NCI-H2171 (cell line): ENCODE measurements around the gene IPCEF1.

Source experiments
- DNase-seq: peaks from one replicate; lab custom pipeline; 2025; lab: John Stamatoyannopoulos, UW

Gene IPCEF1

DNA sequence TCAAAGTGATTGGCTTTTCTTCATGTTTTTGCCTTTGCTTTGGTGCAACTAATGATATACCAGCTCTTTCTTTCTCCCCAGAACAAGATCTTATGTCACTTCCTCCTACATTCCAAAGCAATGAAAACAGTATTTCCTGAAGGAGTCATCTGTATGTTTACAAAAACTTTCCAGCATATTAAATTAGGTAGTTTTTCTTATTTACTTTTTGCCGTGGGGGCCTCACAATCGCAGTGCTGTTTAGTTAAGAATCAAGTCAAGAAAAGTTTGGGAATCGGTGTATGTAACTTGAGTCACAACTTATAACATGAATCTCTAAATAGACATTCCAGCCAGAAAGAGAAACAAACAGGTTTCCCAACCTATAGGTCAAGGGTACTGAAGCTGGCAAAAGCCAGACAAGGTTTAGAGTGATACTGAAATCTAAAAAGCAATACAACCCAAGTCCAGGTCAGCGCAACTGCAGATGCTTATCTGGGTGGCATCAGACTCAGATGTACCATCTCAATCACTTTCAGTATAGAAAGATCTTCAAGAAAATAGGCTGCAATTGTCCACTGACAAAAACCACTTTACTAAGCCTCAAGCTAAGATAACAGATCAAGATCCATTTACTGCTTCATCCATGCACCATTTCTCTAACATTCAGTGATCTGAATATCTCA is 63.6 kb downstream of the IPCEF1 start:
- DNase-seq, result no peak

DNA sequence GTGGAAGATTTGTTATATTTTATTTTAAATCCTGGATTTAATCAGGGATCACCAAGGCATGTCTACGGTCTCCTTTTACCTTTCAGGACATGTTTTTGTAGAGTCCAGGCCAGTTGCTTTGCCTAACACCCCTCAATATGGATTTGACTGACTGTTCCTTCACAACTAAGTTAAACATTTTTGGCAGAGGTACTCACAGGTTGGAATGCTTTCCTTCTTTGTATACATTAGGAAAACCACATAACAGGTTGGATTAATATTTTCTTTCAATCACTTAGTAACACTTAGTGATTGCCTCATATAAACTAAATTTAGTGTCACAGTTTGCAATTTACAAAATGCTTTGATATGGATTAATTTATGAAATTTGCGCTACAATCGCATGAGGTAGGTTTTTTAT is 64.5 kb downstream of the IPCEF1 start:
- DNase-seq, result no peak

DNA sequence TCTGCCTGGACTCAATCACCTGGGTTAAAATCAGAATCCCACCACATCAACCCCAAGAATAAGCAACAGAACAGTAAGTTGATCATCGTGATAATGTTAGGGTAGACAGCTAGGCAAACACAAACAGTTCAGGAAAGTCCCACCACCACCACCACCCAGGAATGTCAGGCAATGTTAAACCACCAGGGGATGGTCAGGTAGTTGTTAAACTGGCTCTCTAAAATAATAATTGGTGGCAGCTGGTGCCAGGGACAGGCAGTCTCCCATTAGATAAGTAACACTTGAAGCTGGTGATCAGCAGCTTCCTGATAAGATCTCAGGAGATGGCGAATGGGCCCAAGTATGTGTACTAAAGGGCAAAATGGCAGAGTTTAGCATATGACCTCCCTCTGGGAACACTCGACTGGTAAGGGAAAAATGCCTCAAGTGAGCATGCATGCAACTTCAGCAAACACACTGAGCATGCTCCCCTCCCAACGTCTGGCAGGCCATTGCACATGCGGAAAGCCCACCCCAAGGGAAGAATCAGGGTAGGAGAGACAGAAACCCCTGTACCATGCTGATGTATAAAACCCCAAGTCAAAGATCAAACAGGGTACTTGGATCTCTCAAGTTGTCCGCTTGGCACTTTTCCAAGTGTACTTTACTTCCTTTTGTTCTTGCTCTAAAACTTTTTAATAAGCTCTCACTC is 66.6 kb downstream of the IPCEF1 start:
- DNase-seq, result no peak

DNA sequence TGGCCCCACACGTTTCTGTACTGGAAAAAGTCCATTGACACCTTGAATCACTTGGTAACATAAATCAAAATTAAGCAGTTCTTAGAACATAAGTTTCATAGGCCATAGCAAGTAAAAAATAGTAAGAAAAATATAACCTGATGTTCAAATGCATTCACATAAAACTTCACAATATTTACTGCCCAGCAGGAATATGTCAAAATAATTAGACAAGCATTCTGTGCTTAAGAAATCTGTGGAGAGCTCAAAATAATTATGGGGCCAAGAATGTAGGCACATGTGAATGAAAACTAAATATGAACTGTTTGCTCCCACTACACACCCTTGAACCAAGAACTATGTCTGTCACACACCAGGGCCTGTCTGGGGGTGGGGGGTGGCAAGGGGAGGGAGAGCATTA is 70.8 kb downstream of the IPCEF1 start:
- DNase-seq, result no peak

DNA sequence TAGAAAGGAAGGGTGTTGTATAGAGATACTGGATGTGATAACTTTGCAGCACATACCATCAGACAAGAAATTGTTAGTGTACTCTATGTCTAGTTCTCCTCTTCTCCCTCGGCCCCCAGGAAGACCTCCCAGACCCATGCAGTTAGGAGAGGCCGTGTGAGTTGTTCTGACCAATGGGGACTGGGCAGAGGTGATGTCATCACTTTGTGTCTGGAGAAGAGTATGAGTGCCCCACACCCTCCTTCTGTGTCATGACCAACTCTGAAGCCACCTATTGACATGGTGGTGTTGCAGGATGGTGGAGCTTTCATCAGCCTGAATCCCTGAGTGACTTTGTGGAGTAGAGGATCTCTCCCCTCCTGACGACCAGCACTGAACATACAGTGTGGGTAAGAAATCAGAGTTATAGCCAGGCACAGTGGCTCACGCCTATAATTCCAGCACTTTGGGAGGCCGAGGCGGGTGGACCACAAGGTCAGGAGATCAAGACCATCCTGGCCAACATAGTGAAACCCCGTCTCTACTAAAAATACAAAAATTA is 72.2 kb downstream of the IPCEF1 start:
- no peak for DNase-seq

DNA sequence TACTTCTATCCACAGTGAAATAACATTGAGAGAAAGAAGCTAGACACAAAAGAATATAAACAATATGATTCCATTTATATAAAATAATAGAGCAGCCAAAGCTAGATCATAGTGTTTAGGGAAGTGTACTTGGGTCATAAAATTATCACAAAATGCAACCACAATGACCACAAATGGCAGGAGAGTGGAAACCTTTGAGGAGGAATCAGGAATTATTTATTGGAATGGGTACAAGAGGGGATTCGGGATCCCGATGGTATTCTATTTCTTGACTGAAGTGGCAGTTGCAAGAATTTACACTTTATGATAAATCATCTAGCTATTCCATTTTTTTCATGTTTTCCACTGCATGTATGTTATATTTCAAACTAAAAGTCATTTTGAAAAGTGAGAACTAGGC is 76.1 kb downstream of the IPCEF1 start:
- DNase-seq, result no peak

DNA sequence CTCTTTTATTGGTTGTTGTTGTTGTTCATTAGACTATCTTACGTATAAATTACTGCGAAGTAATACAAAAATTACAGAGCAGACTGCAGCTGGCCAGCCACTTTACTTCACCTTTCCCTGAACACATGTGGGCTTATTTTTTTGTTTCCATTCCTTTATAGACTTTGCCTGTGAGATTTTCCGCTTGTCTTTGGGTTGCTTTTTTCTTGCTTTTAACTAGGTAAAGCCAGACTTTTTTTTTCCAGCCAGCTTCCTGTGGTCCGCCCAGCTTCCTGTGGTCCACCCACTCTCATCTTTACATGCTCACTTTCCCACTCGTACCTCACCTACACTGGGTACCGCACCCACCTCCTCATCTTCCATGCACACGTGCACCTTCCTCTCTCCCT is 79.0 kb downstream of the IPCEF1 start:
- DNase-seq, result no peak

DNA sequence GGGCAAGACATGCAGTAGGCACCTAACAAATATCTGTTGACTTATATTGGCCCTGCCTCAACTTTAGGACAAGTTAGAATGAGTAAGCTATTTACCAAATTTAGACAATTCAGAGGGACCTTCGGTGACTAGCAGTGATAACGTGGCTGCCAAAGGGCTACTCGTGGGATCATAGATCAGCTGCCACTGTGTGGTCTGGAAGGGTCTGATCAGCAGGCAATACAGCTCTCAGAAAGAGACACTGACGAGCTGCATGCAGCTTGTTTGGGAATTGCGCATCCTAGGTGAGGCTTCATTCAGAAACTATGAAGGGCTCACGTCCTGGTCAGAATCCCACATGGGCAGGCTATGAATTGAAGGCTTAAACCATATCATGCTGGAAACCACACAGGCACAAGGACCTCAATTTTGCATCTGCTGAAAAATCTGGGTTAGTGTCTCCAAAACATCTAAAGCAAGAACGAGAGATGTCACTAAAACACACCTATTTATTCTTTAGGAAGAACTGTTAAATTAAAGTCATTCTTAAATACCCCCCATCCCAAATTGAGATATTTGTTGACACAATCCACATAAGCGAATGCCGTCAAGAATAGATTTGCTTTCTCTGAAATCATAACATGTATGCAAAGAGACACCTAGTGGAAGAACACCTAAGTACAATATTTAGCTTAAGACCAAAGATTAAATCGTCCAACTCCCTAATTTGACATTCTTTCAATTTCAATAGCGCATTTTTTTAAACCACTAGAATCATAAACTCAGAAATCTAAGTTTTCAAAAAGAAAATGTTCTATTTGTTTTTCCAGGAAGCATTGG is 79.6 kb downstream of the IPCEF1 start:
- DNase-seq, result no peak

DNA sequence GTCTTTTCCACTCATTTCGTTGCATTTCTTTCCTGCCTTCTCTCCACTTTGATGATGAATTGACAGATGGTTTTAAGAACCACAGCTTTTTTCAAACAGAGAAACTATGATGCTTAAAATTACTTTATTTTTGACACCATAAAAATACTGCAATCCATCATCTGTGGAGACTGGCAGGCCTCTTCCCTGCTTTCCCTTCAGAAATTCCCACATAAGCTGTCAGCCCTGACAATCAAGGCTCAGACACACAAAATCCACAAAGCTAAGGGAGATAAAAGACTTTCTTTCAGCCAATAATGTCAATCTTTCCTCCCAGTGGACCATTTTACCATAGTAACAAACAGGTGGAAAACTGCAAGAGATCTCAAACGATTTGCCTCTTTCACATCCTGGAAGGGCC is 82.4 kb downstream of the IPCEF1 start:
- no peak for DNase-seq

DNA sequence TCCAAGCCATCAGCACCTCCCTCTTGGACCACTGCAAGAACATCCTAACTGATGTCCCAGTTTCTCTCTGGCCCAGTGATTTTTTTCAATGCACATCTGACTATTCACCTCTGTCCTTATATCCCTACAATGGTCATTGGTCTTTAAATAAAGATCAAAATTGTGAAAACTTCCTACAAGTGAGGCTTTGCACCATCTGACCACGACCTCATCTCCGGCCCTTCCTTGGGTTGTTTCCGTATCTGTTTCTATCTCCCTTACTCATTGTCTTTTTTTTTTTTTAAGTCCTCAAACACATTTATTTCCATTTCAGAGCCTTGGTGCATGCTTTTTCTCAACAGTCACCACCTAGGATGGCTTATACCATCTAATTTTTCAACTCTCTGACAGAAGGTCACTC is 88.1 kb downstream of the IPCEF1 start:
- no peak for DNase-seq

DNA sequence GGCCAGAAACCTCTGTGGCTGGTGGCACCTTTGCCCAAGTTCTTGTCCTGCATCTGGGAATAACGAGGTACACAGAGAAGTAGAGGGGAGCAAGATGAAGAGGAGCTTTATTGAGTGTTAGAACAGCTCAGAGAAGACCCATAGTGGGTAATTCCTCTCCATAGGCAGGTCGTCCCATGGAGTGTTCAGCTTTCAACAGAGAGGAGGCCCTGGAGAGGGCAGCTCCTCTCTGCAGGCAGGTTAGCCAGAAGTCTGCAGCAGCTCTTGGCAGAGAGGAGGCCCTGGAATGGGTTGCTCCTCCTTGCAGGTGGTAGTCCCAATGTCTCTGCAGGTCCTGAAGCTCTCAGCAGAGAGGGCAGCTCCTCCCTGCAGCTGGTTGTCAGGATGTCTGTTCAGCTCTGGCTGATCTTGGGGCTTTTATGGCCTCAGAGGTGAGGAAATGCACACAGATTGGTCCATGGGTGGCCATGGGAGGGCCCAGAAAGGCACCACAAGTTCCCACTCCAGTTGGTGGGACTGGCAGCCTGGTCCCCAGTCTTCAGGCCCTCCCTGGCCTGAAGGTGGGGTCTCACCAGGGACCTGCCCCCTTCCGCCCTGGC is 89.0 kb downstream of the IPCEF1 start:
- no peak for DNase-seq

DNA sequence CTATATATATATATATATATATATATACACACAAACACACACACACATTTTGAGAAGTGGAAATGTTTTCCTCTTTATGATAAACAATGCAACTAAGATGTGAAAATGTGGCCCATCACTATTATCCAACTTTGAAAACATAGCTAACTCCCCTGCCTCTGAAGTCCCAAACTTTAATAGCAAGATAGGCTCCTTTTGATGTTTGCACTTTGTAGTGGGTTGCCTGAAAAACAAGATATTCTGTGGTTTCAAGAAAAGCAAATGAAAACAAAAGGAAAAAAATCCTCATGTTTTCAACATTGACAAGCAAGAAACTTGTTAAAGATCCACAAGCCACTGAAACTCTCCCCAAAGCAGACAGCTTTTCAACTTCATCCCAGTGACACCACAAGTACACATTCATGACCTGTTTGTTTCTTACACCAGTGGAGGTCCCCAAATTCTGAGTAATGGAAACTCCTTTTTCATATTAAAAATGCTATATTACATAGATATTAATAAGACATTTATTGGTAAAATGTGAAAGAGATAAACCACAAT is 90.0 kb downstream of the IPCEF1 start:
- DNase-seq, result no peak

DNA sequence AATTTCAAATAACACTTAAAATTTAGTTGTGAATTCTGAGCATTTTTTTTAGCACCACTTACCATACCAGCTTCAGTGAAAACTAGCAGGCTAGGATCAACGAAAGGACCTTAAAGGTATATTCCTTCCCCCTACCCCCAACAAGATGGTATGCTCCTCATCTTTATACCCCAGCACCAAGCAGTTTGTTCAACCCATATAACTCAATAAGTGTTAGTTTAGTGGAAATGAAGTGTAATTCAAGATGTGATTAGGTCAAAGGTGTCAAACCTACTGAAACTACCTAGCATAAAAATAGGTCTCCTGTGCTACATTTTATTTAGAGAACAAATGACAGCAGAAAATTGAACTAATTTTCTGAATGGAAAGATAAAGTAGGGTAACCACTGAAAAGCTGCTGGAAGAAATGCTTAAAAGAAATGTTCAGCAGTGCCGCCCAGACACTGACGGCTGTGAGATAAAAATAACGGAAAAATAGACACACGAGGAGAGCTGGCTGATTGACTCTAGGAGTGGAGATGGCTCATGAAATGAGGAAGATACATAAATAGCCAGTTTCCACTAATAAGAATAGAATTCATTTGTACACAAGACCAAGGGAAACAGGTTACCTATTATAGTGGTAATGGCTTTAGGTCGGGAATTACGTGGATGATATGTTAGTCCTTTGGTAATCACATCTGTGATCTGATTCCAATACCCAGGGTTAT is 94.8 kb downstream of the IPCEF1 start:
- no peak for DNase-seq

DNA sequence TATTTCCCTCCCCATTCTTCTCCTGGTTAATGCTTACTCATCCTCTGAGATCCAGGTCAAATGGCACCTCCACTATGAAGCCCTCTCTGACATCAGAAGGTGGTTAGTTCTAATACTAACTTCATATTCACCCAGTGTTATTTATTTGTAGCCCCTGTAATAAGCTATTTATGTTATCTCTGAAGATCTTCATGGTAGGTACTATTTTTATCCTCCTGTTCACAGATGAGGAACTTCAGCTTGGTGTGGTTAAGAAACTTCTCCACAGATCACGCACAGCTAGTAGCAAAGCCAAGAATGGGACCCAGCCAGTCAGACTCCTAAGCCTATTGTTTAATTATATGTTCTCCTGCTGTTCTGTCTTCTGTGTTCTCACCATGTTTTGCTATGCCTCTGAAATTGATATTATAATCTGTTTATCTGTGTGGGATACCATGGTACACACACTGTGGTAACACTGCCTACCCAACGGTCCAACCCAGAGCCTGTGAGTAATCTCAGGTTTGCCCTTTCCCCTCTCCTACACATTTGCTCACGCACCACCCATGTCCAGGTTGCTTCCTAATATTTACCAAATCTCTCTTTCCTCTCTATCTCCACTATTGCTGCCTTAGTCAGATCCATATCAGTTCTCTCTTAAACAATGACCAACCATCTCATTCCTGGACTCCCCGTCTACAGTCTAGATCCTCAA is 98.4 kb downstream of the IPCEF1 start:
- DNase-seq, result no peak

DNA sequence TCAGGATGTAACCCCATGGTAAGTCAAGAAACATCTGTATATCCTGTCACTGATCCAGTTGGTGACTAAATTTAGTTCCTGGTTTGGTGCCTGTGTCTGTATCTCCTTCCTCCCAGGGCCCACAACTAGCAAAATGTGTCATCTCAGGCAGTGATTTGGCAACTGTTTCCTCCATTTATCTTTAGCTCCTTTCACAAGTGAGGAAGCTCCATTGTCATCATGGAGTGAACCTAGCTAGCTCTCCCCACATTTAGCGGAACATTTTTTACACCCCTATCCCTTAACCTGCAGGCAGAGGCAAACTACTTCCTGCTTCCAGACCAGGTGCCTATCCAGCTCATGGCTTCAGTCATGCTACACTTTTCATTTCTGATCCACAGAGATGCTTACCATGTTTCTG is 99.5 kb downstream of the IPCEF1 start:
- no peak for DNase-seq

DNA sequence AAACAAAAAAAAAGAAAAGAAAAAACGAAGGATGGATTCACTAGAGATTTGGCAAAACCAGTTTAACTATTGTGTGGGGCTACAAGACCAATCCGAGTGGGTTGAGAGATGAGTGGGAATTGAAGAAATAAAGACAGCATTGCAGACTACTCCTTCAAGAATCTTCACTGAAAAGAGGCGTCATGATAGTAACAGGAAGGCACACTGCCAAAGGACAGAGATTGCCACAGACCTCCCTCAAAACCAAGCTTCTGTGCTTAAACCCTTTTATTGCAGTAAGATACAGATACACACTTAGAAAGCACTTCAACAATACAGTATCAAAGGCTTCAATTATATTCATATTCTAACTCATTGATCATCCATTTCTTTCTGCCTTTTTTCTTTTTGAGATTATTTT is 103.9 kb downstream of the IPCEF1 start:
- no peak for DNase-seq

DNA sequence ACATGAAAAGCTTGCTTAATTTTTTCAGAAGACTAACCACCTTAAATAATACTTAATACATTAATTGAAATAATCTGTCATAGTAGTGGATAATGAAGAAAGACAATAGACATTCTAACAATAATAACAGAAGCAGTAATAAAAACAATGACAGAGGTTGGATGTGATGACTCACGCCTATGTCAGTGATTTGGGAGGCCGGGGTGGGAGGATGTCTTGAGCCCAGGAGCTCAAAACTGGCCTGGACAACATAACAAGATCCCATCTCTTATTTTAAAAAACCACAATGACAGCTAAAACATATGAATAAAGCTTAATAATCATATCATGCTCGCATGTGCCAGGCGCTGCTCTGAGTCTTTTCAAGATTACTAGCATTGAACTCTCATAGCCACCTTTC is 105.5 kb downstream of the IPCEF1 start:
- DNase-seq, result no peak

DNA sequence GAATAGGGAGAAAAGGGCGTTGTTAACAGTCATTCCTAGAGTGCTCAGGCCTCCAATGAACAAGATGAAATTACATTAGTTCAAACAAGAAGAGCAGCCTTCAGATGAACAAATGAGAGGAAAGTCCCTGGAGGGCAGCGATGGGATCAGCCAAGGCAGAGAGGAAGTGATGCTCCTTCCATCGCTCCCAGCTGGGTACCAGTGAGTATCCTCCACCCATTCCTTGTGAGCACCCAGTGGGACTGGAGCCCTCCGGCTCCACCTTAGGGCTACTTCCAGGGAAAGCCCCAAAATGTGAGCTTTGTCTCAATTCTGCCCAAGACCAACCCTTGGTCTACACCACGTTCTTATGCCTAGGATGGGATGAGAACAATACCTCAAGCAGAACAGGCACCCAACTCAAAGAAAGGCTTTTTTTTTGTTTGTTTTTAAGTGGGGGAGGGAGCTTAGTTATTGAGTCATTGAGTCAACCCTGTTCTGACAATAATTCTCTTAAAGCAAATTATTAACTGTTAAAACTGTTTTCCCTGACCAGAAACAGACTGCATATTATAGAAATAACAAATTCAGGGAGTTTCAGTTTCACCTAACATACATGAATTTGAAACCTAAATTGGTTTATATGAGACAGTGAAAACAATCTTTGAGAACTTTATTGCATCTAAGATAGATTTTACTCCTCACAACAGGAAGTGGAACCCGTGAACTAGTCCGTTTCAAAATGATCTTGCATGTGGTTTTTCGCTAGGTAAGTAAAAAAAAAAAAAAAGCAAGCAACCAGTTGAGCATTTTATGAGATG is 106.9 kb downstream of the IPCEF1 start:
- DNase-seq, result no peak

DNA sequence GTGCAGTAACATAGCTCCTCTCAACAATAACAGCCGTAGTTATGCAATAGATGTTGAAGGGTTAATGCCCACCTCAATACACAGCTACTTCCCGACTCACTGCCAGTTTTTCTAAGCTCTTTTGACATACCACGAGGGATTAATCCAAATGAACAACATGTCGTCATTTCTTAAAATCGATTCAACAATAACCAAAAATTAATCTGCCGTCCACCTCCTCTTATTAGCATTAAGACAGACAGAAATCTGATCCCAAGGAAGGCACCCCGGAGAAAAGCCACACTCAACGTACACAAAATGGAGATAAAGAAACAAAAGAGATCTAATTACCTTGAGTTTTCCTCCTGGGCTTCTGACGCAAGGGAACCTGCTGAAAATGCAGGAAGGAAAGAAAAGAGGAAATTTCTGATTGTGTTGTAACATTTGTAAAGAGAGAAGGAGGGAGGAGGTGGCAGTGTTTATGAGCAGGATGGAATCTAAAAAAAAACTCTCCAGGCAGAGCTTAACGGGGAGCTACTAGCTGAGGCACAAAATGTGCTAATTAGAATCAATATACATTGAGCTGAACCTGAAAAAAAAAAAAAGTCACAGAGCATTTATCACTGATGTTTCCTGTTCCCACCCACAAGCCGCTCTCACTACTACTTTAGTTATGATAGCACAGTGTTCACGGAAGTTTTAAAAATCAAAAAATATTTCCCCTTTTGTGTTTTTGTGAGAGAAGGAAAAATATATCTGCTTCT is 109.3 kb downstream of the IPCEF1 start:
- DNase-seq, result no peak
